GM12878 (cell line): ENCODE measurements around the gene TPCN1. TPM values are rescaled to one million over a fixed set of nuclear protein-coding genes. Genes with fewer than 3 reads are reported as not detected.

ENCODE experiments used
- ATAC-seq: fragments of 200-7000 bp; cut with Tn5 transposase; 3 replicates; pipeline ENCODE4 v1.9.1; 2020; ENCODE audit warnings: mild to moderate bottlenecking, moderate library complexity
- BruUV-seq: library from RNA; stranded (reverse); fragments of 400-500 nt; replicated peaks from 2 replicates; lab custom pipeline; 2021; lab: Mats Ljungman, UMichigan
- CTCF ChIA-PET: fragments of 300-600 bp; sonication (Branson Sonifier 250); formaldehyde crosslinking; extraction: SDS; loops from one replicate; lab custom pipeline; 2021; ENCODE audit warnings: inconsistent platforms; lab: Yijun Ruan, JAX
- POLR2A ChIA-PET: fragments of 350-600 bp; formaldehyde crosslinking; extraction: SDS; loops from one replicate; lab custom pipeline; 2021; ENCODE audit warnings: inconsistent platforms; lab: Charles Lee
- RAD21 ChIA-PET: fragments of 300-600 bp; sonication (Branson Sonifier 250); formaldehyde crosslinking; loops from one replicate; lab custom pipeline; 2023; ENCODE audit warnings: antibody characterized with exemption; ENCODE audit not compliant: unreplicated experiment; lab: Charles Lee
- SMC1A ChIA-PET: fragments of 300-600 bp; sonication (Branson Sonifier 250); formaldehyde crosslinking; loops from one replicate; lab custom pipeline; 2023; ENCODE audit not compliant: unreplicated experiment, uncharacterized antibody; lab: Charles Lee
- DNase-seq: peaks from one replicate; pipeline ENCODE4 v3.0.0-alpha.2; 2011; ENCODE audit warnings: low read depth, low spot score
- FAIRE-seq: peaks from 3 replicates; lab custom pipeline; 2011; peaks lifted over from hg19 to GRCh38; lab: Jason Lieb, UNC
- H2AFZ ChIP-seq: 2 replicates; pipeline ENCODE4 v1.6.0; 2011; ENCODE audit warnings: low read depth, low read length, control low read depth; ENCODE audit not compliant: control insufficient read depth
- H3K27ac ChIP-seq: 2 replicates; pipeline ENCODE4 v1.5.1; 2011; ENCODE audit warnings: control low read depth; ENCODE audit not compliant: control insufficient read depth, insufficient read depth
- H3K27me3 ChIP-seq, 2 experiments: replicated peaks in 1 of 2; 2 replicates each; pipeline versions ENCODE4 v1.6.0 to v1.6.1; 2011; ENCODE audit warnings: low read length in 1 of 2; ENCODE audit not compliant: control insufficient read depth in 2 of 2, insufficient read depth in 2 of 2
- H3K36me3 ChIP-seq, 2 experiments: 2 replicates each; pipeline ENCODE4 v1.5.1; 2011; ENCODE audit warnings: low read length in 1 of 2; ENCODE audit not compliant: control insufficient read depth in 2 of 2, insufficient read depth in 2 of 2
- H3K4me1 ChIP-seq: 2 replicates; pipeline ENCODE4 v1.6.1; 2011; ENCODE audit warnings: mild to moderate bottlenecking, low read length, moderate library complexity, mixed read lengths; ENCODE audit not compliant: control insufficient read depth, insufficient read depth
- H3K4me2 ChIP-seq: 2 replicates; pipeline ENCODE4 v1.6.0; 2011; ENCODE audit warnings: control low read depth; ENCODE audit not compliant: control insufficient read depth, insufficient read depth
- H3K4me3 ChIP-seq: fragments of 200-600 bp; sonication (generic); 2 replicates; pipeline ENCODE4 v1.5.1; 2016
- H3K79me2 ChIP-seq: 2 replicates; pipeline ENCODE4 v1.6.0; 2011; ENCODE audit warnings: low read length; ENCODE audit not compliant: control insufficient read depth, insufficient read depth
- H3K9ac ChIP-seq: 2 replicates; pipeline ENCODE4 v1.8.0; 2011; ENCODE audit warnings: low read length, control low read depth, mixed read lengths; ENCODE audit not compliant: control insufficient read depth, insufficient read depth
- H3K9me3 ChIP-seq: replicated peaks from 3 replicates; pipeline ENCODE4 v1.5.1; 2011; ENCODE audit warnings: mild to moderate bottlenecking, low read length; ENCODE audit not compliant: control insufficient read depth, insufficient read depth
- H4K20me1 ChIP-seq: 2 replicates; pipeline ENCODE4 v1.6.0; 2011; ENCODE audit not compliant: control insufficient read depth, insufficient read depth
- ATF7 ChIP-seq: fragments of 450-650 bp; IDR thresholded peaks from 2 replicates; pipeline ENCODE4 v1.6.1; 2016; ENCODE audit warnings: low read depth, mild to moderate bottlenecking
- CBX3 ChIP-seq: fragments of 200-600 bp; sonication (generic); IDR thresholded peaks from 2 replicates; pipeline ENCODE4 v1.6.1; 2016; ENCODE audit warnings: low read depth, borderline replicate concordance
- CBX5 ChIP-seq: sonication (generic); IDR thresholded peaks from 2 replicates; pipeline ENCODE4 v1.6.1; 2016; ENCODE audit warnings: low read depth, moderate library complexity, mild to moderate bottlenecking, inconsistent platforms
- HDAC2 ChIP-seq: fragments of 200-600 bp; sonication (generic); IDR thresholded peaks from 2 replicates; pipeline ENCODE4 v1.6.1; 2017
- IKZF2 ChIP-seq, 2 experiments: fragments of 450-650 bp; IDR thresholded peaks; 2 replicates each; pipeline ENCODE4 v1.6.1; 2017; ENCODE audit warnings: mild to moderate bottlenecking in 2 of 2, moderate library complexity in 2 of 2
- JUNB ChIP-seq: IDR thresholded peaks from 2 replicates; pipeline ENCODE4 v1.6.1; 2016; ENCODE audit warnings: antibody characterized with exemption, mild to moderate bottlenecking
- MYB ChIP-seq: fragments of 150-350 bp; IDR thresholded peaks from 2 replicates; pipeline ENCODE4 v1.6.1; 2014; ENCODE audit warnings: mild to moderate bottlenecking, low read depth, low read length, borderline replicate concordance
- NFIC ChIP-seq: IDR thresholded peaks from 2 replicates; pipeline ENCODE4 v1.6.1; 2012; ENCODE audit warnings: low read depth, mild to moderate bottlenecking, inconsistent platforms, low read length, moderate library complexity
- PML ChIP-seq: IDR thresholded peaks from 2 replicates; pipeline ENCODE4 v1.6.1; 2012; ENCODE audit warnings: low read length, inconsistent platforms
- SMAD1 ChIP-seq: fragments of 450-650 bp; IDR thresholded peaks from 2 replicates; pipeline ENCODE4 v1.6.1; 2018; ENCODE audit warnings: mild to moderate bottlenecking, low read depth; ENCODE audit not compliant: partially characterized antibody
- SMAD5 ChIP-seq: IDR thresholded peaks from 2 replicates; pipeline ENCODE4 v1.6.1; 2016; ENCODE audit warnings: antibody characterized with exemption, low read depth
- SMC3 ChIP-seq: IDR thresholded peaks from 2 replicates; pipeline ENCODE4 v1.6.1; 2011; ENCODE audit warnings: low read length, improper control_type of control experiment, borderline replicate concordance
- SREBF1 ChIP-seq: IDR thresholded peaks from 2 replicates; pipeline ENCODE4 v1.6.1; 2012; ENCODE audit warnings: mild to moderate bottlenecking, low read length
- ZNF274 ChIP-seq: IDR thresholded peaks from one replicate; pipeline ENCODE4 v1.8.0; 2011; ENCODE audit not compliant: insufficient read length, insufficient read depth
- WGBS: methylation state at CpG from one replicate; pipeline ENCODE4 v1.1.6; 2016; ENCODE audit warnings: low lambda C conversion rate; ENCODE audit not compliant: insufficient replicate concordance, insufficient coverage; ENCODE audit errors: missing lambda C conversion rate; 5-methylcytosine and 5-hydroxymethylcytosine counted together
- in situ Hi-C: fragments of 300-500 bp; cut with MboI; formaldehyde crosslinking; loops from 9 replicates; pipeline ENCODE4 v1.14.3; 2018; ENCODE audit warnings: mixed read lengths
- intact Hi-C: fragments of 100-400 bp; cut with micrococcal nuclease; formaldehyde crosslinking; loops from one replicate; pipeline ENCODE4 v1.14.2; 2022; ENCODE audit not compliant: unreplicated experiment
- polyA plus RNA-seq, 11 experiments: library from polyadenylated mRNA; depleted of rRNA in 4 of 11; unstranded in 6 of 11; stranded (reverse) in 5 of 11; fragments of >200 nt; fragmentation: Nextera tagmentation in 4 of 11; fragmentation: Illumina TruSeq in 1 of 11; extraction: Ambion mirVana in 4 of 11; extraction: Trizol in 1 of 11; gene quantifications; 1 replicate in 1 of 11; 2 replicates in 10 of 11; pipeline versions ENCODE4 v1.2.1 to v1.2.3, GENCODE V29; 2011 to 2016; ENCODE audit warnings: inconsistent platforms in 2 of 11, missing spikeins in 2 of 11, low read depth in 1 of 11
- total RNA-seq, 4 experiments: library from RNA; depleted of rRNA in 3 of 4; stranded (reverse); fragments of >200 nt in 3 of 4; fragmentation: Illumina TruSeq in 1 of 4; extraction: Trizol in 1 of 4; gene quantifications; 2 replicates each; pipeline versions ENCODE4 v1.2.1 to v1.2.3, GENCODE V29; 2013 to 2021
- TF ChIP-seq, protein P1 (sequence below): IDR thresholded peaks from 2 replicates; pipeline ENCODE4 v1.6.1; 2011; ENCODE audit warnings: low read depth, low read length, improper control_type of control experiment, borderline replicate concordance
- TF ChIP-seq, protein P2 (sequence below): fragments of 450-650 bp; IDR thresholded peaks from 2 replicates; pipeline ENCODE4 v1.6.1; 2017; ENCODE audit warnings: mild to moderate bottlenecking, moderate library complexity

The TPCN1 gene
- total and polyA plus RNA-seq, 10 of the 15 experiments (the other 5 are each of a cell fraction or from before 2014, with no cell fraction given) = 0.79 to 30.9 (median 19.4) TPM

DNA sequence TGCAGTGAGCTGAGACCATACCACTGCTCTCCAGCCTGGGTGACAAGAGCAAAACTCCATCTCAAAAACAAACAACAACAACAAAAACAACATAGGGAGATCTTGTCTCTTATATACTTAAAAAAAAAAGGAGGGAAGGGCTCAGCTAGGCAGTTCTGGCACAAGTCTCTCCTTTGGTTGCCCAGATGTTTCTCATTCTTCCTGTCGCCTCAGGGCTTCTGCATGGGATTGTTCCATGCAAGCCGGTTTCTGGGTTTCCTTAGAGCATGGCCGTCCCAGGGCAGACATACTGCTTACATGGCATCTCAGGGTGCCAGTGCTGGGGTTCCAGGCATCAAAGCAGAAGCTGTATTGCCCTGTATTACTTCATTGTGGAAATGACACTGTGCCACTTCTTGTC, 118.8 kb downstream of the TPCN1 start:
- Histone ChIP-seq H3K9ac (no peak overlapping the region), H3K4me3 (no peak overlapping the region), H3K4me2 (no peak overlapping the region), H3K4me1 (no peaks in the 10 kb centered on the region; the same call in 1 of the 2 replicates), H3K27ac (no peak overlapping the region), H3K9me3 (no peaks in the 10 kb centered on the region), H2AFZ (no peak overlapping the region), H4K20me1 (no peaks in the 10 kb centered on the region), H3K79me2 (no peaks in the 10 kb centered on the region), H3K36me3 (no peaks in the 10 kb centered on the region), H3K27me3 (no peaks in the 10 kb centered on the region; a peak in 1 of 4 replicates)
- RAD21 ChIA-PET = no interaction called here
- intact Hi-C loops (no loop called here), in situ Hi-C loops (no loop called here)
- FAIRE-seq (no peak), ATAC-seq (no peak), DNase-seq (no peak)
- BruUV-seq = no TSS peak
- 69% methylated on average over 3 of the region's 3 CpGs for WGBS
- CTCF ChIA-PET = no interaction called here
- POLR2A ChIA-PET = no interaction called here
- TF ChIP-seq, protein P1, sequence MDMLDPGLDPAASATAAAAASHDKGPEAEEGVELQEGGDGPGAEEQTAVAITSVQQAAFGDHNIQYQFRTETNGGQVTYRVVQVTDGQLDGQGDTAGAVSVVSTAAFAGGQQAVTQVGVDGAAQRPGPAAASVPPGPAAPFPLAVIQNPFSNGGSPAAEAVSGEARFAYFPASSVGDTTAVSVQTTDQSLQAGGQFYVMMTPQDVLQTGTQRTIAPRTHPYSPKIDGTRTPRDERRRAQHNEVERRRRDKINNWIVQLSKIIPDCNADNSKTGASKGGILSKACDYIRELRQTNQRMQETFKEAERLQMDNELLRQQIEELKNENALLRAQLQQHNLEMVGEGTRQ = no peak
- TF ChIP-seq PML (no peak), HDAC2 (no peak), SREBF1 (no peak), MYB (no peak), CBX3 (no peak), SMC3 (no peak), CBX5 (no peak), JUNB (no peak), SMAD5 (no peak), ATF7 (no peak), SMAD1 (no peak), NFIC (no peak), ZNF274 (no peak), IKZF2 (IDR thresholded peaks at IDR 0.05) (no peak)
- TF ChIP-seq, protein P2, sequence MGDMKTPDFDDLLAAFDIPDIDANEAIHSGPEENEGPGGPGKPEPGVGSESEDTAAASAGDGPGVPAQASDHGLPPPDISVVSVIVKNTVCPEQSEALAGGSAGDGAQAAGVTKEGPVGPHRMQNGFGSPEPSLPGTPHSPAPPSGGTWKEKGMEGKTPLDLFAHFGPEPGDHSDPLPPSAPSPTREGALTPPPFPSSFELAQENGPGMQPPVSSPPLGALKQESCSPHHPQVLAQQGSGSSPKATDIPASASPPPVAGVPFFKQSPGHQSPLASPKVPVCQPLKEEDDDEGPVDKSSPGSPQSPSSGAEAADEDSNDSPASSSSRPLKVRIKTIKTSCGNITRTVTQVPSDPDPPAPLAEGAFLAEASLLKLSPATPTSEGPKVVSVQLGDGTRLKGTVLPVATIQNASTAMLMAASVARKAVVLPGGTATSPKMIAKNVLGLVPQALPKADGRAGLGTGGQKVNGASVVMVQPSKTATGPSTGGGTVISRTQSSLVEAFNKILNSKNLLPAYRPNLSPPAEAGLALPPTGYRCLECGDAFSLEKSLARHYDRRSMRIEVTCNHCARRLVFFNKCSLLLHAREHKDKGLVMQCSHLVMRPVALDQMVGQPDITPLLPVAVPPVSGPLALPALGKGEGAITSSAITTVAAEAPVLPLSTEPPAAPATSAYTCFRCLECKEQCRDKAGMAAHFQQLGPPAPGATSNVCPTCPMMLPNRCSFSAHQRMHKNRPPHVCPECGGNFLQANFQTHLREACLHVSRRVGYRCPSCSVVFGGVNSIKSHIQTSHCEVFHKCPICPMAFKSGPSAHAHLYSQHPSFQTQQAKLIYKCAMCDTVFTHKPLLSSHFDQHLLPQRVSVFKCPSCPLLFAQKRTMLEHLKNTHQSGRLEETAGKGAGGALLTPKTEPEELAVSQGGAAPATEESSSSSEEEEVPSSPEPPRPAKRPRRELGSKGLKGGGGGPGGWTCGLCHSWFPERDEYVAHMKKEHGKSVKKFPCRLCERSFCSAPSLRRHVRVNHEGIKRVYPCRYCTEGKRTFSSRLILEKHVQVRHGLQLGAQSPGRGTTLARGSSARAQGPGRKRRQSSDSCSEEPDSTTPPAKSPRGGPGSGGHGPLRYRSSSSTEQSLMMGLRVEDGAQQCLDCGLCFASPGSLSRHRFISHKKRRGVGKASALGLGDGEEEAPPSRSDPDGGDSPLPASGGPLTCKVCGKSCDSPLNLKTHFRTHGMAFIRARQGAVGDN = no peak
- SMC1A ChIA-PET = no interaction called here
